Measurements from ENCODE around the gene PDZRN3.

PDZRN3 gene

GRCh38 chr3:73452729-73453128 is 172.0 kb downstream of the PDZRN3 start:
- H3K4me3 ChIP-seq (ENCODE audit: control insufficient read depth in 1 of 7, extremely low read depth in 1 of 7, insufficient read depth in 4 of 7, low read depth in 2 of 7, low read length in 6 of 7), result no peak overlapping the region
- H3K4me1 ChIP-seq (ENCODE audit: control extremely low read depth in 1 of 4, control insufficient read depth in 4 of 4, insufficient read depth in 4 of 4, low read length in 3 of 4), result no peaks in the 10 kb centered on the region
- H3K36me3 ChIP-seq (ENCODE audit: control insufficient read depth in 4 of 4, insufficient read depth in 4 of 4, low read length in 3 of 4), result no peaks in the 10 kb centered on the region
- DNase-seq, result no peak
- ChIA-PET CTCF (interaction anchor here (5.5 kb wide), 1 partner anchor 50 kb away, joined by 38 read pairs; no protein-coding TSS in a partner anchor), POLR2A (no interaction called here)
- H3K27ac ChIP-seq (ENCODE audit: insufficient read depth in 1 of 2, low read depth in 1 of 2, low read length in 2 of 2, poor library complexity in 1 of 2, severe bottlenecking in 2 of 2), result no peak overlapping the region
- H3K27me3 ChIP-seq (replicated peaks in 2 of 5; ENCODE audit: control insufficient read depth in 4 of 5, insufficient read depth in 5 of 5, low read length in 4 of 5), result peaks cover 0 to 12% (median 6%) of the 10 kb centered on the region in 5 experiments
- WGBS (ENCODE audit: insufficient coverage), result 100% methylated on average over 3 of the region's 3 CpGs
- H3K9me3 ChIP-seq (ENCODE audit: control extremely low read depth in 1 of 5, control insufficient read depth in 4 of 5, insufficient read depth in 2 of 5, low read depth in 1 of 5, low read length in 4 of 5), result no peaks in the 10 kb centered on the region

DNA sequence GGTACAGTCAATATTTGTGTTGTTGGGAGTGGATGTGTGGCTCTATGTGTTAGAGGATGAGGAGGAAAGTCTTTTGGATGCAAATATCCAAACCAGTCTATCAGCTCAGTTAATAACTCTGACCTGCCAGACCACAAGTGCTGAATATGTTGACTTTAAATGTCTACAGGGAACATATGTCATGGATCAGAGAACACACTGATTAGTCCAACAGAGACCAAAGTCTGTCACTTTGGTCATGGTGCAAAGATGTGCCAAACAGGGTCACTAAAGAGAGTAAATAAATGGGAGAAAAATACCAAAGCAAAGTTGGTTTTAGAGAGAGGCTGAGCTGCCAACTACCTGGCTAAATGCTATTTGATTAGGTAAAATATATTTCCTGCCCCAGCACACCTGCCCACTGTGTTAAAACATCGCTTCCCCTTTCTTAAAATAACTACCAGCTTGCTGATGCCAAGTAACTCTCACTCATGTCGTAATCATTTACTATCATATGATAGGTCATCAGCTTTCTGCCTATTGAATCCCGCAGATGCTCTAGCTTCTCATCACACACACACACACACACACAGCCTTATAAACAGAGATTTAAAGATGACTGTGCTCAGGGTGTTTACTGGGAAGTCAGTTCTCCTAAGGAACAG is 173.3 kb downstream of the PDZRN3 start:
- POLR2A ChIA-PET, result interaction anchor here (0.7 kb wide), 1 partner anchor 36 kb away, joined by 3 read pairs; no protein-coding TSS in a partner anchor
- Histone ChIP-seq H3K9me3 (ENCODE audit: control extremely low read depth in 1 of 5, control insufficient read depth in 4 of 5, insufficient read depth in 2 of 5, low read depth in 1 of 5, low read length in 4 of 5) (no peaks in the 10 kb centered on the region), H3K36me3 (ENCODE audit: control insufficient read depth in 4 of 4, insufficient read depth in 4 of 4, low read length in 3 of 4) (no peaks in the 10 kb centered on the region), H3K4me3 (ENCODE audit: control insufficient read depth in 1 of 7, extremely low read depth in 1 of 7, insufficient read depth in 4 of 7, low read depth in 2 of 7, low read length in 6 of 7) (no peak overlapping the region), H3K4me1 (ENCODE audit: control extremely low read depth in 1 of 4, control insufficient read depth in 4 of 4, insufficient read depth in 4 of 4, low read length in 3 of 4) (no peaks in the 10 kb centered on the region), H3K27ac (ENCODE audit: insufficient read depth in 1 of 2, low read depth in 1 of 2, low read length in 2 of 2, poor library complexity in 1 of 2, severe bottlenecking in 2 of 2) (no peak overlapping the region), H3K27me3 (replicated peaks in 2 of 5; ENCODE audit: control insufficient read depth in 4 of 5, insufficient read depth in 5 of 5, low read length in 4 of 5) (peaks cover 0 to 16% (median 8%) of the 10 kb centered on the region in 5 experiments)
- 43% methylated on average over 1 of the region's 3 CpGs for WGBS (ENCODE audit: insufficient coverage)
- peak in 2 of 3 donors; percentile 19 to 41 for DNase-seq
- CTCF ChIA-PET, result interaction anchor here (5.5 kb wide), 1 partner anchor 51 kb away, joined by 38 read pairs; no protein-coding TSS in a partner anchor

DNA sequence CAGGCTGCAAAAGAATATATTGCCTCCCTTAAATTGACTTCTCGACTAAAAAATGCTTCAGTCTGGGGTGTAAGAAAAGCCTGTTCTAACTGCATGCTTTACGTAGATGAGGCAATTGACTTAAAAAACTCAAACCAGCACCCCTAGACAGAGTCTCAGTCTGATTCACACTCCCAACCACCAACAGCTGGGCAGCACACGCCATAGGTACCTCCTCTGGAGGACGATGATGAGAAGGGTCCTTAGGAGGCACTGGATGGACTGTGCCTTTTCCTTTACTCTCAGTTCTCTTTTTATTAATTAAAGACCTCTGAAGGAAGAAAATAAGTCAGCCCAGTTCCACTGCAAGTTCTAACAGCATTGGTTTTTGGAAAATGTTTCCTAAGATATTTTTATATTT is 175.0 kb downstream of the PDZRN3 start:
- POLR2A ChIA-PET, result no interaction called here

GRCh38 chr3:73448761-73449301 is 175.9 kb downstream of the PDZRN3 start:
- no peak overlapping the region for H3K4me3 ChIP-seq (ENCODE audit: control insufficient read depth in 1 of 7, extremely low read depth in 1 of 7, insufficient read depth in 4 of 7, low read depth in 2 of 7, low read length in 6 of 7)
- WGBS (ENCODE audit: insufficient coverage), result 90% methylated on average over 4 of the region's 4 CpGs
- H3K27me3 ChIP-seq (replicated peaks in 2 of 5; ENCODE audit: control insufficient read depth in 4 of 5, insufficient read depth in 5 of 5, low read length in 4 of 5), result peaks cover 0 to 24% (median 15%) of the 10 kb centered on the region in 5 experiments
- peak in 2 of 3 donors; percentile 18 to 41 for DNase-seq
- H3K4me1 ChIP-seq (ENCODE audit: control extremely low read depth in 1 of 4, control insufficient read depth in 4 of 4, insufficient read depth in 4 of 4, low read length in 3 of 4), result no peaks in the 10 kb centered on the region
- ChIA-PET POLR2A (interaction anchor here (0.5 kb wide), 1 partner anchor 46 kb away, joined by 3 read pairs; no protein-coding TSS in a partner anchor), CTCF (interaction anchor here (0.6 kb wide), 1 partner anchor 233 kb away, joined by 3 read pairs; no protein-coding TSS in a partner anchor)
- H3K27ac ChIP-seq (ENCODE audit: insufficient read depth in 1 of 2, low read depth in 1 of 2, low read length in 2 of 2, poor library complexity in 1 of 2, severe bottlenecking in 2 of 2), result no peak overlapping the region
- no peaks in the 10 kb centered on the region for H3K36me3 ChIP-seq (ENCODE audit: control insufficient read depth in 4 of 4, insufficient read depth in 4 of 4, low read length in 3 of 4)
- no peaks in the 10 kb centered on the region for H3K9me3 ChIP-seq (ENCODE audit: control extremely low read depth in 1 of 5, control insufficient read depth in 4 of 5, insufficient read depth in 2 of 5, low read depth in 1 of 5, low read length in 4 of 5)

More for the DNA sequence above, 175.0 kb downstream of the PDZRN3 start:
- peaks cover 0 to 19% (median 15%) of the 10 kb centered on the region in 5 experiments for H3K27me3 ChIP-seq (replicated peaks in 2 of 5; ENCODE audit: control insufficient read depth in 4 of 5, insufficient read depth in 5 of 5, low read length in 4 of 5)
- no peaks in the 10 kb centered on the region for H3K36me3 ChIP-seq (ENCODE audit: control insufficient read depth in 4 of 4, insufficient read depth in 4 of 4, low read length in 3 of 4)
- no peak overlapping the region for H3K4me3 ChIP-seq (ENCODE audit: control insufficient read depth in 1 of 7, extremely low read depth in 1 of 7, insufficient read depth in 4 of 7, low read depth in 2 of 7, low read length in 6 of 7)
- CTCF ChIA-PET, result no interaction called here
- WGBS (ENCODE audit: insufficient coverage), result 89% methylated on average over 4 of the region's 4 CpGs
- no peaks in the 10 kb centered on the region for H3K9me3 ChIP-seq (ENCODE audit: control extremely low read depth in 1 of 5, control insufficient read depth in 4 of 5, insufficient read depth in 2 of 5, low read depth in 1 of 5, low read length in 4 of 5)
- no peak for DNase-seq
- no peaks in the 10 kb centered on the region for H3K4me1 ChIP-seq (ENCODE audit: control extremely low read depth in 1 of 4, control insufficient read depth in 4 of 4, insufficient read depth in 4 of 4, low read length in 3 of 4)
- no peak overlapping the region for H3K27ac ChIP-seq (ENCODE audit: insufficient read depth in 1 of 2, low read depth in 1 of 2, low read length in 2 of 2, poor library complexity in 1 of 2, severe bottlenecking in 2 of 2)

DNA sequence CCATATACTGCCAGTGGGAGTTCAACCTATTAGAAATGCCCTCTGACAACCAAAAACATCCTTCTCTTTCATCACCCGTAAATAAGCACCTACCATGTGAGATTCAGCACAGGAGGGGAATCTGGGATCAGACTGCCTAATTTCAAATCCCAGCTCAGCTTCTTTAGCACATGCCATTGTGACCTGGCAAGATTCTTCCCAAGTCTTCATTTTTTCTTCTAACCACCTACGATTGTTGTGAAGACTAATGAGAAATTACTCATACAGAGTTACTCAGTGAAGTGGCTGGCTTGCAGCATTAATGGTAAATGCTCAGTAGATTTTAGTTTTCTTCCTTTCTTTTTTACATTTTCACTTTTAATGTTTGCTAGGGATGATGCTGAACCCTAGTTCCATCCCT is 176.7 kb downstream of the PDZRN3 start:
- peaks cover 0 to 24% (median 15%) of the 10 kb centered on the region in 5 experiments for H3K27me3 ChIP-seq (replicated peaks in 2 of 5; ENCODE audit: control insufficient read depth in 4 of 5, insufficient read depth in 5 of 5, low read length in 4 of 5)
- H3K36me3 ChIP-seq (ENCODE audit: control insufficient read depth in 4 of 4, insufficient read depth in 4 of 4, low read length in 3 of 4), result no peaks in the 10 kb centered on the region
- POLR2A ChIA-PET, result no interaction called here
- H3K4me1 ChIP-seq (ENCODE audit: control extremely low read depth in 1 of 4, control insufficient read depth in 4 of 4, insufficient read depth in 4 of 4, low read length in 3 of 4), result no peaks in the 10 kb centered on the region
- no peak for DNase-seq
- CTCF ChIA-PET, result interaction anchor here (1.4 kb wide), 1 partner anchor 55 kb away, joined by 4 read pairs; no protein-coding TSS in a partner anchor
- no peak overlapping the region for H3K27ac ChIP-seq (ENCODE audit: insufficient read depth in 1 of 2, low read depth in 1 of 2, low read length in 2 of 2, poor library complexity in 1 of 2, severe bottlenecking in 2 of 2)
- H3K4me3 ChIP-seq (ENCODE audit: control insufficient read depth in 1 of 7, extremely low read depth in 1 of 7, insufficient read depth in 4 of 7, low read depth in 2 of 7, low read length in 6 of 7), result no peak overlapping the region
- WGBS (ENCODE audit: insufficient coverage), result 100% methylated on average over 1 of the region's 2 CpGs
- no peaks in the 10 kb centered on the region for H3K9me3 ChIP-seq (ENCODE audit: control extremely low read depth in 1 of 5, control insufficient read depth in 4 of 5, insufficient read depth in 2 of 5, low read depth in 1 of 5, low read length in 4 of 5)

GRCh38 chr3:73447111-73447510 is 177.6 kb downstream of the PDZRN3 start:
- 49% methylated on average over 6 of the region's 6 CpGs for WGBS (ENCODE audit: insufficient coverage)

More at GRCh38 chr3:73447111-73447510, 177.6 kb downstream of the PDZRN3 start:
- Histone ChIP-seq H3K36me3 (ENCODE audit: control insufficient read depth in 4 of 4, insufficient read depth in 4 of 4, low read length in 3 of 4) (no peaks in the 10 kb centered on the region), H3K27me3 (replicated peaks in 2 of 5; ENCODE audit: control insufficient read depth in 4 of 5, insufficient read depth in 5 of 5, low read length in 4 of 5) (peaks cover 0 to 24% (median 15%) of the 10 kb centered on the region in 5 experiments), H3K27ac (ENCODE audit: insufficient read depth in 1 of 2, low read depth in 1 of 2, low read length in 2 of 2, poor library complexity in 1 of 2, severe bottlenecking in 2 of 2) (no peak overlapping the region), H3K4me3 (ENCODE audit: control insufficient read depth in 1 of 7, extremely low read depth in 1 of 7, insufficient read depth in 4 of 7, low read depth in 2 of 7, low read length in 6 of 7) (no peak overlapping the region), H3K4me1 (ENCODE audit: control extremely low read depth in 1 of 4, control insufficient read depth in 4 of 4, insufficient read depth in 4 of 4, low read length in 3 of 4) (no peaks in the 10 kb centered on the region), H3K9me3 (ENCODE audit: control extremely low read depth in 1 of 5, control insufficient read depth in 4 of 5, insufficient read depth in 2 of 5, low read depth in 1 of 5, low read length in 4 of 5) (no peaks in the 10 kb centered on the region)
- ChIA-PET POLR2A (no interaction called here), CTCF (interaction anchor here (1.4 kb wide), 1 partner anchor 56 kb away, joined by 4 read pairs; no protein-coding TSS in a partner anchor)
- no peak for DNase-seq
